ENCODE measurements around the gene CFAP54. TPM values are rescaled to one million over a fixed set of nuclear protein-coding genes. Genes with fewer than 3 reads are reported as not detected.
"Not testable (repeated sequence)": the region's sequence is repeated elsewhere in the genome, so short reads cannot be mapped to it uniquely, and the experiment has no call there.

Gene CFAP54
- total RNA-seq, 1 experiment from 2014 or later = 0.20 TPM

- no peak for DNase-seq (ENCODE audit: low spot score)
- in situ Hi-C loops (cut with HindIII; ENCODE audit: low sequenced_read_pairs) = no loop called here
These were observed 209.6 kb downstream of the CFAP54 start for GRCh38 chr12:96698965-96699364.

GRCh38 chr12:96701856-96702255 is 212.5 kb downstream of the CFAP54 start:
- in situ Hi-C loops (cut with HindIII; ENCODE audit: low sequenced_read_pairs) = no loop called here
- no peak for DNase-seq (ENCODE audit: low spot score)

GRCh38 chr12:96710127-96710745 is 220.9 kb downstream of the CFAP54 start:
- no peak for DNase-seq (ENCODE audit: low spot score)
- in situ Hi-C loops (cut with HindIII; ENCODE audit: low sequenced_read_pairs) = no loop called here

GRCh38 chr12:96711364-96711763 is 222.0 kb downstream of the CFAP54 start:
- in situ Hi-C loops (cut with HindIII; ENCODE audit: low sequenced_read_pairs) = no loop called here
- DNase-seq (ENCODE audit: low spot score) = no peak

GRCh38 chr12:96714199-96714598 is 224.8 kb downstream of the CFAP54 start:
- DNase-seq (ENCODE audit: low spot score) = no peak
- in situ Hi-C loops (cut with HindIII; ENCODE audit: low sequenced_read_pairs) = no loop called here

- no peak for DNase-seq (ENCODE audit: low spot score)
- in situ Hi-C loops (cut with HindIII; ENCODE audit: low sequenced_read_pairs) = no loop called here
These were observed 230.4 kb downstream of the CFAP54 start for GRCh38 chr12:96719660-96720362.

GRCh38 chr12:96720363-96720705 is 231.0 kb downstream of the CFAP54 start:
- no peak for DNase-seq (ENCODE audit: low spot score)
- in situ Hi-C loops (cut with HindIII; ENCODE audit: low sequenced_read_pairs) = no loop called here

GRCh38 chr12:96729466-96729865 is 240.1 kb downstream of the CFAP54 start:
- DNase-seq (ENCODE audit: low spot score); in situ Hi-C loops (cut with HindIII; ENCODE audit: low sequenced_read_pairs): not testable (repeated sequence)

GRCh38 chr12:96729886-96730285 is 240.5 kb downstream of the CFAP54 start:
- DNase-seq (ENCODE audit: low spot score) = no peak
- in situ Hi-C loops (cut with HindIII; ENCODE audit: low sequenced_read_pairs) = no loop called here

GRCh38 chr12:96743606-96744005 is 254.2 kb downstream of the CFAP54 start:
- DNase-seq (ENCODE audit: low spot score) = no peak
- in situ Hi-C loops (cut with HindIII; ENCODE audit: low sequenced_read_pairs) = no loop called here

- in situ Hi-C loops (cut with HindIII; ENCODE audit: low sequenced_read_pairs) = no loop called here
- no peak for DNase-seq (ENCODE audit: low spot score)
These were observed 260.6 kb downstream of the CFAP54 start for GRCh38 chr12:96749999-96750398.

GRCh38 chr12:96751626-96752025 is 262.2 kb downstream of the CFAP54 start:
- no peak for DNase-seq (ENCODE audit: low spot score)
- in situ Hi-C loops (cut with HindIII; ENCODE audit: low sequenced_read_pairs) = no loop called here

- no peak for DNase-seq (ENCODE audit: low spot score)
- in situ Hi-C loops (cut with HindIII; ENCODE audit: low sequenced_read_pairs) = no loop called here
These were observed 262.8 kb downstream of the CFAP54 start for GRCh38 chr12:96752211-96752610.

GRCh38 chr12:96766232-96766631 is 276.9 kb downstream of the CFAP54 start:
- no peak for DNase-seq (ENCODE audit: low spot score)
- in situ Hi-C loops (cut with HindIII; ENCODE audit: low sequenced_read_pairs) = no loop called here

GRCh38 chr12:96769400-96769799 is 280.0 kb downstream of the CFAP54 start:
- no peak for DNase-seq (ENCODE audit: low spot score)
- in situ Hi-C loops (cut with HindIII; ENCODE audit: low sequenced_read_pairs) = no loop called here

- no peak for DNase-seq (ENCODE audit: low spot score)
These were observed 281.1 kb downstream of the CFAP54 start for GRCh38 chr12:96770219-96771102.

GRCh38 chr12:96773031-96773430 is 283.7 kb downstream of the CFAP54 start:
- in situ Hi-C loops (cut with HindIII; ENCODE audit: low sequenced_read_pairs) = no loop called here
- no peak for DNase-seq (ENCODE audit: low spot score)

More at GRCh38 chr12:96770219-96771102, 281.1 kb downstream of the CFAP54 start:
- in situ Hi-C loops (cut with HindIII; ENCODE audit: low sequenced_read_pairs) = no loop called here

GRCh38 chr12:96774496-96775256 is 285.3 kb downstream of the CFAP54 start:
- DNase-seq (ENCODE audit: low spot score) = no peak
- in situ Hi-C loops (cut with HindIII; ENCODE audit: low sequenced_read_pairs) = no loop called here

- DNase-seq (ENCODE audit: low spot score) = no peak
- in situ Hi-C loops (cut with HindIII; ENCODE audit: low sequenced_read_pairs) = no loop called here
These were observed 287.5 kb downstream of the CFAP54 start for GRCh38 chr12:96776908-96777307.

All from G401 (cell line).